ENCODE data around the gene MPHOSPH9.
"Not testable (repeated sequence)": the region's sequence is repeated elsewhere in the genome, so short reads cannot be mapped to it uniquely, and the experiment has no call there.

Gene MPHOSPH9

GRCh38 chr12:123206794-123207193 lies 26.1 kb downstream of the MPHOSPH9 start:
- H3K9me3 ChIP-seq (ENCODE audit: insufficient read depth, low read depth, low read length); H3K4me1 ChIP-seq (ENCODE audit: insufficient read depth, low read length); H3K9ac ChIP-seq (ENCODE audit: low read depth, low read length); H3K27me3 ChIP-seq (ENCODE audit: insufficient read depth, low read length); H3K27ac ChIP-seq (ENCODE audit: low read length); H3K4me3 ChIP-seq (ENCODE audit: low read length): not testable (repeated sequence)
- peaks cover 67% of the 10 kb centered on the region for H3K36me3 ChIP-seq (ENCODE audit: insufficient read depth, low read depth, low read length)

GRCh38 chr12:123200414-123200813 lies 32.5 kb downstream of the MPHOSPH9 start:
- no peak overlapping the region for H3K4me3 ChIP-seq (ENCODE audit: low read length)
- no peak overlapping the region for H3K9ac ChIP-seq (ENCODE audit: low read depth, low read length)
- H3K27ac ChIP-seq (ENCODE audit: low read length): no peak overlapping the region
- no peaks in the 10 kb centered on the region for H3K9me3 ChIP-seq (ENCODE audit: insufficient read depth, low read depth, low read length)
- no peaks in the 10 kb centered on the region for H3K27me3 ChIP-seq (ENCODE audit: insufficient read depth, low read length)
- H3K4me1 ChIP-seq (ENCODE audit: insufficient read depth, low read length): no peaks in the 10 kb centered on the region
- peaks cover 67% of the 10 kb centered on the region for H3K36me3 ChIP-seq (ENCODE audit: insufficient read depth, low read depth, low read length)

GRCh38 chr12:123199936-123200335 lies 33.0 kb downstream of the MPHOSPH9 start:
- Histone ChIP-seq H3K27me3 (ENCODE audit: insufficient read depth, low read length) (no peaks in the 10 kb centered on the region), H3K36me3 (ENCODE audit: insufficient read depth, low read depth, low read length) (peaks cover 68% of the 10 kb centered on the region), H3K27ac (ENCODE audit: low read length) (no peak overlapping the region), H3K4me3 (ENCODE audit: low read length) (no peak overlapping the region), H3K9ac (ENCODE audit: low read depth, low read length) (no peak overlapping the region), H3K9me3 (ENCODE audit: insufficient read depth, low read depth, low read length) (no peaks in the 10 kb centered on the region), H3K4me1 (ENCODE audit: insufficient read depth, low read length) (no peaks in the 10 kb centered on the region)

- H3K9me3 ChIP-seq (ENCODE audit: insufficient read depth, low read depth, low read length): no peaks in the 10 kb centered on the region
- no peak overlapping the region for H3K27ac ChIP-seq (ENCODE audit: low read length)
- H3K27me3 ChIP-seq (ENCODE audit: insufficient read depth, low read length): no peaks in the 10 kb centered on the region
- no peaks in the 10 kb centered on the region for H3K4me1 ChIP-seq (ENCODE audit: insufficient read depth, low read length)
- no peak overlapping the region for H3K4me3 ChIP-seq (ENCODE audit: low read length)
- H3K36me3 ChIP-seq (ENCODE audit: insufficient read depth, low read depth, low read length): peaks cover 60% of the 10 kb centered on the region
- no peak overlapping the region for H3K9ac ChIP-seq (ENCODE audit: low read depth, low read length)
Observed at GRCh38 chr12:123187637-123188036, 45.3 kb downstream of the MPHOSPH9 start.

GRCh38 chr12:123180171-123180570 lies 52.8 kb downstream of the MPHOSPH9 start:
- Histone ChIP-seq H3K4me1 (ENCODE audit: insufficient read depth, low read length) (no peaks in the 10 kb centered on the region), H3K27ac (ENCODE audit: low read length) (no peak overlapping the region), H3K27me3 (ENCODE audit: insufficient read depth, low read length) (no peaks in the 10 kb centered on the region), H3K9ac (ENCODE audit: low read depth, low read length) (no peak overlapping the region), H3K4me3 (ENCODE audit: low read length) (no peak overlapping the region), H3K9me3 (ENCODE audit: insufficient read depth, low read depth, low read length) (no peaks in the 10 kb centered on the region), H3K36me3 (ENCODE audit: insufficient read depth, low read depth, low read length) (peaks cover 62% of the 10 kb centered on the region)

GRCh38 chr12:123171967-123172366 lies 61.0 kb downstream of the MPHOSPH9 start:
- H3K4me3 ChIP-seq (ENCODE audit: low read length): no peak overlapping the region
- H3K9me3 ChIP-seq (ENCODE audit: insufficient read depth, low read depth, low read length): no peaks in the 10 kb centered on the region
- no peak overlapping the region for H3K9ac ChIP-seq (ENCODE audit: low read depth, low read length)
- no peaks in the 10 kb centered on the region for H3K4me1 ChIP-seq (ENCODE audit: insufficient read depth, low read length)
- peaks cover 30% of the 10 kb centered on the region for H3K36me3 ChIP-seq (ENCODE audit: insufficient read depth, low read depth, low read length)
- H3K27ac ChIP-seq (ENCODE audit: low read length): no peak overlapping the region
- H3K27me3 ChIP-seq (ENCODE audit: insufficient read depth, low read length): no peaks in the 10 kb centered on the region

- H3K4me3 ChIP-seq (ENCODE audit: low read length): no peak overlapping the region
- H3K4me1 ChIP-seq (ENCODE audit: insufficient read depth, low read length): no peaks in the 10 kb centered on the region
- no peak overlapping the region for H3K27ac ChIP-seq (ENCODE audit: low read length)
- H3K9ac ChIP-seq (ENCODE audit: low read depth, low read length): no peak overlapping the region
- no peaks in the 10 kb centered on the region for H3K27me3 ChIP-seq (ENCODE audit: insufficient read depth, low read length)
- H3K36me3 ChIP-seq (ENCODE audit: insufficient read depth, low read depth, low read length): peaks cover 54% of the 10 kb centered on the region
- no peaks in the 10 kb centered on the region for H3K9me3 ChIP-seq (ENCODE audit: insufficient read depth, low read depth, low read length)
Observed at GRCh38 chr12:123167329-123167728, 65.6 kb downstream of the MPHOSPH9 start.

- Histone ChIP-seq H3K4me1 (ENCODE audit: insufficient read depth, low read length) (no peaks in the 10 kb centered on the region), H3K4me3 (ENCODE audit: low read length) (no peak overlapping the region), H3K9ac (ENCODE audit: low read depth, low read length) (no peak overlapping the region), H3K27ac (ENCODE audit: low read length) (no peak overlapping the region), H3K9me3 (ENCODE audit: insufficient read depth, low read depth, low read length) (no peaks in the 10 kb centered on the region), H3K36me3 (ENCODE audit: insufficient read depth, low read depth, low read length) (peaks cover 66% of the 10 kb centered on the region), H3K27me3 (ENCODE audit: insufficient read depth, low read length) (no peaks in the 10 kb centered on the region)
Observed at GRCh38 chr12:123165537-123165936, 67.4 kb downstream of the MPHOSPH9 start.

GRCh38 chr12:123164710-123165261 lies 68.2 kb downstream of the MPHOSPH9 start:
- H3K4me3 ChIP-seq (ENCODE audit: low read length): no peak overlapping the region
- no peak overlapping the region for H3K9ac ChIP-seq (ENCODE audit: low read depth, low read length)
- no peak overlapping the region for H3K27ac ChIP-seq (ENCODE audit: low read length)
- no peaks in the 10 kb centered on the region for H3K9me3 ChIP-seq (ENCODE audit: insufficient read depth, low read depth, low read length)
- H3K4me1 ChIP-seq (ENCODE audit: insufficient read depth, low read length): no peaks in the 10 kb centered on the region
- peaks cover 73% of the 10 kb centered on the region for H3K36me3 ChIP-seq (ENCODE audit: insufficient read depth, low read depth, low read length)
- no peaks in the 10 kb centered on the region for H3K27me3 ChIP-seq (ENCODE audit: insufficient read depth, low read length)

- Histone ChIP-seq H3K36me3 (ENCODE audit: insufficient read depth, low read depth, low read length) (peaks cover 78% of the 10 kb centered on the region), H3K27me3 (ENCODE audit: insufficient read depth, low read length) (no peaks in the 10 kb centered on the region), H3K9ac (ENCODE audit: low read depth, low read length) (no peak overlapping the region), H3K9me3 (ENCODE audit: insufficient read depth, low read depth, low read length) (no peaks in the 10 kb centered on the region), H3K27ac (ENCODE audit: low read length) (no peak overlapping the region), H3K4me1 (ENCODE audit: insufficient read depth, low read length) (no peaks in the 10 kb centered on the region), H3K4me3 (ENCODE audit: low read length) (no peak overlapping the region)
Observed at GRCh38 chr12:123164222-123164621, 68.7 kb downstream of the MPHOSPH9 start.

- Histone ChIP-seq H3K4me1 (ENCODE audit: insufficient read depth, low read length) (no peaks in the 10 kb centered on the region), H3K4me3 (ENCODE audit: low read length) (no peak overlapping the region), H3K27me3 (ENCODE audit: insufficient read depth, low read length) (no peaks in the 10 kb centered on the region), H3K36me3 (ENCODE audit: insufficient read depth, low read depth, low read length) (peaks cover 79% of the 10 kb centered on the region), H3K9ac (ENCODE audit: low read depth, low read length) (no peak overlapping the region), H3K27ac (ENCODE audit: low read length) (no peak overlapping the region), H3K9me3 (ENCODE audit: insufficient read depth, low read depth, low read length) (no peaks in the 10 kb centered on the region)
Observed at GRCh38 chr12:123163227-123163626, 69.7 kb downstream of the MPHOSPH9 start.

- H3K4me3 ChIP-seq (ENCODE audit: low read length): no peak overlapping the region
- H3K9me3 ChIP-seq (ENCODE audit: insufficient read depth, low read depth, low read length): no peaks in the 10 kb centered on the region
- H3K4me1 ChIP-seq (ENCODE audit: insufficient read depth, low read length): no peaks in the 10 kb centered on the region
- H3K36me3 ChIP-seq (ENCODE audit: insufficient read depth, low read depth, low read length): peaks cover 71% of the 10 kb centered on the region
- H3K9ac ChIP-seq (ENCODE audit: low read depth, low read length): no peak overlapping the region
- no peaks in the 10 kb centered on the region for H3K27me3 ChIP-seq (ENCODE audit: insufficient read depth, low read length)
- no peak overlapping the region for H3K27ac ChIP-seq (ENCODE audit: low read length)
Observed at GRCh38 chr12:123160801-123161487, 72.0 kb downstream of the MPHOSPH9 start.

Measured in iPS-20b (cell line).